Left renal cortex interstitium (tissue), 4 donors: ENCODE measurements around the gene GPR31. TPM values are rescaled to one million over a fixed set of nuclear protein-coding genes. Genes with fewer than 3 reads are reported as not detected.

ENCODE experiments used
- DNase-seq, 4 donors: peaks; one replicate each; pipeline ENCODE4 v3.0.0-alpha.2; 2013; ENCODE audit warnings: low read depth in 4 of 4, low spot score in 2 of 4, missing footprints in 1 of 4
- polyA plus RNA-seq, 4 donors: library from polyadenylated mRNA; unstranded; fragments of 120-200 nt; gene quantifications; one replicate each; pipeline ENCODE4 v1.2.1, GENCODE V29; 2013; ENCODE audit not compliant: insufficient read length in 4 of 4

GPR31 gene
- polyA plus RNA-seq, 4 donors, result not detected

- no peak for DNase-seq
Observed at GRCh38 chr6:167141667-167142432, 15.9 kb downstream of the GPR31 start.

- no peak for DNase-seq
Observed at GRCh38 chr6:167140589-167141474, 16.9 kb downstream of the GPR31 start.

- DNase-seq, result no peak
Observed at GRCh38 chr6:167139761-167140160, 18.0 kb downstream of the GPR31 start.

GRCh38 chr6:167137881-167138280 lies 19.9 kb downstream of the GPR31 start:
- DNase-seq, result no peak

GRCh38 chr6:167137081-167137480 lies 20.7 kb downstream of the GPR31 start:
- DNase-seq, result no peak

- DNase-seq, result no peak
Observed at GRCh38 chr6:167136376-167136775, 21.4 kb downstream of the GPR31 start.

- no peak for DNase-seq
Observed at GRCh38 chr6:167134448-167135328, 23.1 kb downstream of the GPR31 start.

GRCh38 chr6:167130712-167131684 lies 26.8 kb downstream of the GPR31 start:
- DNase-seq, result no peak

- no peak for DNase-seq
Observed at GRCh38 chr6:167130008-167130677, 27.6 kb downstream of the GPR31 start.

GRCh38 chr6:167129562-167129961 lies 28.2 kb downstream of the GPR31 start:
- DNase-seq, result no peak

GRCh38 chr6:167129159-167129558 lies 28.6 kb downstream of the GPR31 start:
- no peak for DNase-seq

- no peak for DNase-seq
Observed at GRCh38 chr6:167127785-167128531, 29.8 kb downstream of the GPR31 start.

GRCh38 chr6:167125855-167126349 lies 31.9 kb downstream of the GPR31 start:
- no peak for DNase-seq

GRCh38 chr6:167125410-167125809 lies 32.4 kb downstream of the GPR31 start:
- no peak for DNase-seq

- no peak for DNase-seq
Observed at GRCh38 chr6:167124753-167125152, 33.0 kb downstream of the GPR31 start.

- no peak for DNase-seq
Observed at GRCh38 chr6:167122827-167123657, 34.7 kb downstream of the GPR31 start, which contains the start of gene CCR6. Gene CCR6, plus strand, starts transcription at chr6:167123096. Its CDS starts 13,039 bp downstream, at chr6:167136135.
